Heart left ventricle (tissue), 16 donors: ENCODE data around the gene MYCN. TPM values are rescaled to one million over a fixed set of nuclear protein-coding genes. Genes with fewer than 3 reads are reported as not detected.

ENCODE experiments used
- ATAC-seq, 4 donors: fragments of 200-7000 bp; cut with Tn5 transposase; one replicate each; pipeline ENCODE4 v1.9.1; 2020 to 2022; ENCODE audit warnings: moderate library complexity in 4 of 4, mild to moderate bottlenecking in 3 of 4, moderate number of reproducible peaks in 1 of 4
- DNase-seq, 5 donors: peaks; one replicate each; pipeline ENCODE4 v3.0.0-alpha.2; 2020
- H3K27ac ChIP-seq, 12 donors: fragments of 200-600 bp; sonication (generic) in 4 of 12; one replicate each; pipeline versions ENCODE4 v1.5.0 to v1.8.0; 2016 to 2022; ENCODE audit warnings: mild to moderate bottlenecking in 2 of 12
- H3K27me3 ChIP-seq, 9 donors: fragments of 200-600 bp; sonication (generic) in 2 of 9; one replicate each; pipeline versions ENCODE4 v1.5.1 to v1.8.0; 2016 to 2022; ENCODE audit warnings: mild to moderate bottlenecking in 3 of 9
- H3K36me3 ChIP-seq, 9 donors: fragments of 200-600 bp; sonication (generic) in 2 of 9; one replicate each; pipeline versions ENCODE4 v1.5.0 to v1.8.0; 2018 to 2022; ENCODE audit warnings: mild to moderate bottlenecking in 2 of 9
- H3K4me1 ChIP-seq, 12 donors: fragments of 200-600 bp; sonication (generic) in 4 of 12; one replicate each; pipeline versions ENCODE4 v1.5.0 to v1.8.0; 2016 to 2022; ENCODE audit warnings: mild to moderate bottlenecking in 3 of 12
- H3K4me3 ChIP-seq, 12 donors: fragments of 200-600 bp; sonication (generic) in 4 of 12; one replicate each; pipeline versions ENCODE4 v1.5.0 to v1.8.0; 2017 to 2022; ENCODE audit warnings: mild to moderate bottlenecking in 9 of 12, moderate library complexity in 4 of 12
- H3K9me3 ChIP-seq, 12 donors: fragments of 200-600 bp; sonication (generic) in 4 of 12; one replicate each; pipeline versions ENCODE4 v1.5.0 to v1.8.0; 2016 to 2022; ENCODE audit warnings: mild to moderate bottlenecking in 1 of 12
- POLR2A ChIP-seq, 2 donors: fragments of 450-650 bp; IDR thresholded peaks; one replicate each; pipeline ENCODE4 v1.6.1; 2017; ENCODE audit warnings: antibody characterized with exemption in 2 of 2, mild to moderate bottlenecking in 2 of 2, moderate library complexity in 2 of 2
- WGBS, 4 donors: extraction: QIAGEN DNeasy Blood & Tissue Kit in 2 of 4; methylation state at CpG; one replicate each; pipeline versions ENCODE4 v1.1.5 to v1.1.7; 2013 to 2018; 5-methylcytosine and 5-hydroxymethylcytosine counted together
- intact Hi-C, 10 donors: fragments of 100-400 bp; cut with DNase I; formaldehyde crosslinking; loops; one replicate each; pipeline versions ENCODE4 v1.11.1 to v1.14.2; 2022
- polyA plus RNA-seq, 2 donors: library from polyadenylated mRNA; stranded (reverse); fragments of 200-250 nt; gene quantifications; one replicate each; pipeline ENCODE4 v1.2.3, GENCODE V29; 2013
- total RNA-seq, 9 donors: library from RNA; depleted of rRNA in 2 of 9; stranded (reverse); fragments of >200 nt in 2 of 9; fragmentation: NEBNext Ultra II Directional in 3 of 9; extraction: Animal tissue kit (Norgen Biotek cat#: 25700) in 3 of 9; gene quantifications; one replicate each; pipeline versions ENCODE4 v1.1.0 to v1.2.4, GENCODE V29; 2016 to 2023
- TF ChIP-seq, protein P1 (sequence below), 12 donors: fragments of 200-600 bp; sonication (generic) in 4 of 12; IDR thresholded peaks; one replicate each; pipeline versions ENCODE4 v1.5.0 to v1.8.0; 2018 to 2022; ENCODE audit warnings: antibody characterized with exemption in 12 of 12, mild to moderate bottlenecking in 5 of 12
- donor health status: ischemic (EF 13 %, LVEDD 7.1; RV severe dilation, severe dysfunction).
- donor health status: healthy with polysubstance abuse.
- donor health status: DM: no; HTN: yes; CAD: no.
- donor health status: DM: no; HTN: no; CAD: no.
- donor health status: ischemic (EF 25% LVEDD 6.9; RV normal size, moderate dysfunction).
- donor health status: ischemic (EF 25% LVEDD 5.7; RV mildly dilated, moderate dysfunction).
- donor health status: healthy.
- donor health status: DM: yes; HTN: yes; CAD: no.
- donor health status: ischemic (EF 35%, LVEDD 5.7; RV mildly dilated, moderate dysfunction).
- donor health status: nonischemic (EF 11% LVEDD 7.7; RV severe dilation, severe dysfunction).
- donor health status: DM: yes; HTN: yes; CAD: no.
- donor health status: PGD.
- donor health status: ischemic (EF 29% LVEDD 5.4; RV normal size, mild dysfunction).
- donor health status: nonischemic (EF 23%, LVEDD 6.1; RV moderate dilation, normal function).

Gene MYCN
- total and polyA plus RNA-seq, 11 donors: 0.22 to 1.6 (median 0.62) TPM; not detected in 2

DNA sequence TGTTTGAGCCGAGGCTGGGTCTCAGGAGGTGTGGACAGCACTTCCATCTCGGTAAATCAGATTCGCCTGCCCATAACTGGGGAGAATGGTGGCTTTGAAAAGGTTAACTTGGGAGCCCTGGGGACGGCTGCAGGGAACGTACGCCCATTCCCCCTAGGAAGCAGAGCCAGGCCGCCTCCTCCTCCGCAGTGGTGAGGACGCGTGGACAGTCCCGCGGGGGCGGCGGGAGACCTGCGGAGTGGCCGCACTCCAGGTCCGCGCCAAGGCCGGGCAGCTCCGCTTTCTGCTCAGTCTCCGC lies 845 bp upstream of the MYCN start:
- intact Hi-C loops: loop anchor here (1.0 to 10.0 kb wide), 19 partner anchors 295 to 818 kb away; no protein-coding TSS in a partner anchor
- peak; percentile 67 to 85 (median 82) for ATAC-seq
- DNase-seq: peak; percentile 65 to 86 (median 76)
- Histone ChIP-seq H3K9me3 (no peaks in the 10 kb centered on the region), H3K4me1 (peaks cover 0 to 49% (median 38%) of the 10 kb centered on the region in 12 donors), H3K27me3 (peaks cover 0 to 57% (median 23%) of the 10 kb centered on the region in 9 donors), H3K4me3 (peak overlapping the region in 10 of 12 donors; percentile 49 to 73 (median 60)), H3K36me3 (no peaks in the 10 kb centered on the region), H3K27ac (no peak overlapping the region)
- no peak for TF ChIP-seq POLR2A (IDR thresholded peaks at IDR 0.05)
- TF ChIP-seq, protein P1, sequence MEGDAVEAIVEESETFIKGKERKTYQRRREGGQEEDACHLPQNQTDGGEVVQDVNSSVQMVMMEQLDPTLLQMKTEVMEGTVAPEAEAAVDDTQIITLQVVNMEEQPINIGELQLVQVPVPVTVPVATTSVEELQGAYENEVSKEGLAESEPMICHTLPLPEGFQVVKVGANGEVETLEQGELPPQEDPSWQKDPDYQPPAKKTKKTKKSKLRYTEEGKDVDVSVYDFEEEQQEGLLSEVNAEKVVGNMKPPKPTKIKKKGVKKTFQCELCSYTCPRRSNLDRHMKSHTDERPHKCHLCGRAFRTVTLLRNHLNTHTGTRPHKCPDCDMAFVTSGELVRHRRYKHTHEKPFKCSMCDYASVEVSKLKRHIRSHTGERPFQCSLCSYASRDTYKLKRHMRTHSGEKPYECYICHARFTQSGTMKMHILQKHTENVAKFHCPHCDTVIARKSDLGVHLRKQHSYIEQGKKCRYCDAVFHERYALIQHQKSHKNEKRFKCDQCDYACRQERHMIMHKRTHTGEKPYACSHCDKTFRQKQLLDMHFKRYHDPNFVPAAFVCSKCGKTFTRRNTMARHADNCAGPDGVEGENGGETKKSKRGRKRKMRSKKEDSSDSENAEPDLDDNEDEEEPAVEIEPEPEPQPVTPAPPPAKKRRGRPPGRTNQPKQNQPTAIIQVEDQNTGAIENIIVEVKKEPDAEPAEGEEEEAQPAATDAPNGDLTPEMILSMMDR (IDR thresholded peaks at IDR 0.05): peak in 6 of 12 donors; percentile 71 to 89 (median 82)
- 2 to 17% (median 4%) methylated on average over 3 to 21 of the region's 21 CpGs for WGBS, 4 donors

DNA sequence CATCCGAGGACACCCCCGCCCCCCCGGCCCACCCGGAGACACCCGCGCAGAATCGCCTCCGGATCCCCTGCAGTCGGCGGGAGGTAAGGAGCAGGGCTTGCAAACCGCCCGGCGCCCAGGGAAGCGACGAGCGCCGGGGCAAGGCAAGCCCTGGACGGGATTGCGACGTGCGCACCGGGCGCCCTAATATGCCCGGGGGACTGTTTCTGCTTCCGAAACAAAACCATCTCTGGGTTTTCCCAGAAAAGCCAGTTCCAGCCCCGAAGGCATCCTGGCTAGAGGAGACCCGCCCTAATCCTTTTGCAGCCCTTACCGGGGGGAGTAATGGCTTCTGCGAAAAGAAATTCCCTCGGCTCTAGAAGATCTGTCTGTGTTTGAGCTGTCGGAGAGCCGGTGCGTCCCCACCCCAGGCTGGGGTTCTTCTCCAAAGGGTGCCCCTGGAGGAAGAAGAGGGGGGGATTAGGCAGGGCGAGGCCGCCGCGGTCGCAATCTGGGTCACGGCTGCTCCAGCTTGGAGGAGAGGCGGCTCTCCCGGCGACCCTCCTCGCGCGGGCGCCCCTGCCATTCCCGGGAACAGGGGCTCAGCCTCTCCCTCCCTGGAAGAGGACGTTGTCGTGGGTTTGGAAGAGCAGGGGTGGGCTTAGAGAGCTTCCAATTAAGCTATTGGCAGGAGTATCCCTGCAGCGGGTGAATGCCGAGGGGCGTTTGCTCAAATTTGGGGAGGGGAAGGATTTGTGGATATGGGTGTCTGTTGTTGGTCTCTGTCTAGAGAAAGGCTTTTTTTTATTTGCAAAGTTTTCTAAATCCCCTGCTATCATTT lies 521 bp downstream of the MYCN start:
- intact Hi-C loops: loop anchor here (1.0 to 10.0 kb wide), 11 partner anchors 111 to 816 kb away; no protein-coding TSS in a partner anchor
- H3K4me1 ChIP-seq: peaks cover 0 to 50% (median 39%) of the 10 kb centered on the region in 12 donors
- peak overlapping the region in 5 of 12 donors; percentile 5 to 39 (median 29) for H3K27ac ChIP-seq
- peak overlapping the region; percentile 22 to 73 (median 58) for H3K4me3 ChIP-seq
- H3K36me3 ChIP-seq: peaks cover 0 to 7% (median 0%) of the 10 kb centered on the region in 9 donors
- WGBS, 4 donors: 0 to 1% (median 1%) methylated on average over 13 to 52 of the region's 52 CpGs
- H3K9me3 ChIP-seq: no peaks in the 10 kb centered on the region
- ATAC-seq (peak in 2 of 4 donors; percentile 7 to 16), DNase-seq (no peak)
- no peak for TF ChIP-seq POLR2A (IDR thresholded peaks at IDR 0.05)
- TF ChIP-seq, protein P1 (IDR thresholded peaks at IDR 0.05): no peak
- H3K27me3 ChIP-seq: peaks cover 0 to 57% (median 23%) of the 10 kb centered on the region in 9 donors

DNA sequence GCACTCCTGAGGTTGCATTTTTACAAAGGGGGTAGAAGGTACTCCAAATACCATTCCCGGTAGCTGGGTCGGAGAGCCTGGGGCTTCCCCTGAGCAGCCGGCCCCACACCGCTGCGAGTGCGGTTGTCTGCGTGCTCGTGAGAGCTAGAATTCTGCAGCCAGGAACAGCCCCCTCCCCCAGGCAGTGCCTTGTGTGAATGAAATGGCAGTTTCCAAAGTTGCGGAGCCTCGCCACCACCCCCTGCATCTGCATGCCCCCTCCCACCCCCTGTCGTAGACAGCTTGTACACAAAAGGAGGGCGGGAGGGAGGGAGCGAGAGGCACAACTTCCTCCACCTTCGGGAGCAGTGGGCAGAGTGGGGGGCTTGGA lies 1.1 kb downstream of the MYCN start:
- H3K4me3 ChIP-seq: peak overlapping the region; percentile 22 to 73 (median 58)
- H3K27me3 ChIP-seq: peaks cover 0 to 57% (median 23%) of the 10 kb centered on the region in 9 donors
- H3K27ac ChIP-seq: peak overlapping the region in 4 of 12 donors; percentile 9 to 59 (median 30)
- no peak for TF ChIP-seq POLR2A (IDR thresholded peaks at IDR 0.05)
- TF ChIP-seq, protein P1 (IDR thresholded peaks at IDR 0.05): no peak
- peaks cover 0 to 50% (median 39%) of the 10 kb centered on the region in 12 donors for H3K4me1 ChIP-seq
- peaks cover 0 to 12% (median 0%) of the 10 kb centered on the region in 9 donors for H3K36me3 ChIP-seq
- no peak for ATAC-seq
- no peaks in the 10 kb centered on the region for H3K9me3 ChIP-seq
- WGBS, 4 donors: 0 to 1% (median 1%) methylated on average over 10 to 14 of the region's 14 CpGs
- no peak for DNase-seq
- intact Hi-C loops: loop anchor here (2.0 to 10.0 kb wide), 10 partner anchors 111 to 816 kb away; no protein-coding TSS in a partner anchor
